ENCODE results near the gene TNIK. TPM values are rescaled to one million over a fixed set of nuclear protein-coding genes. Genes with fewer than 3 reads are reported as not detected.

TNIK gene
- total and polyA plus RNA-seq, 2 experiments from 2014 or later: 14.6 to 34.3 TPM

- no peak overlapping the region for H2AFZ ChIP-seq
- no peaks in the 10 kb centered on the region for H3K36me3 ChIP-seq (ENCODE audit: insufficient read depth)
- H3K79me2 ChIP-seq (replicated peaks; ENCODE audit: insufficient read depth): no peaks in the 10 kb centered on the region
- Mint-ChIP-seq H3K4me1 (peaks cover 9% of the 10 kb centered on the region; the same call in 2 of the 3 replicates), H3K27ac (no peak overlapping the region), H3K4me3 (no peak overlapping the region), H3K27me3 (ENCODE audit: insufficient read depth, low read depth, poor library complexity) (no peaks in the 10 kb centered on the region), H3K9me3 (no peaks in the 10 kb centered on the region), H3K36me3 (ENCODE audit: low read depth) (no peaks in the 10 kb centered on the region)
- H3K27me3 ChIP-seq (ENCODE audit: insufficient read depth): no peaks in the 10 kb centered on the region
- TF ChIP-seq POLR2AphosphoS5 (IDR thresholded peaks at IDR 0.05; ENCODE audit: low read depth) (no peak), ZNF331 (CRISPR knock-in tag; IDR thresholded peaks at IDR 0.05; ENCODE audit: low read depth) (no peak), ZNF462 (CRISPR knock-in tag; IDR thresholded peaks at IDR 0.05) (no peak), REST (IDR thresholded peaks at IDR 0.05; ENCODE audit: unreplicated experiment) (no peak), EZH2phosphoT487 (IDR thresholded peaks at IDR 0.05; ENCODE audit: unreplicated experiment) (no peak), NANOG (IDR thresholded peaks at IDR 0.05; ENCODE audit: borderline replicate concordance) (no peak), STAT1 (IDR thresholded peaks at IDR 0.05; ENCODE audit: unreplicated experiment) (no peak)
- peaks cover 4% of the 10 kb centered on the region; the same call in 1 of the 2 replicates for H3K9me2 ChIP-seq (ENCODE audit: insufficient read depth)
- ATAC-seq (no peak), DNase-seq (ENCODE audit: low spot score) (no peak)
- H3K4me3 ChIP-seq: no peak overlapping the region
- peaks cover 2% of the 10 kb centered on the region; the same call in 1 of the 2 replicates for H3K4me1 ChIP-seq (ENCODE audit: insufficient read depth)
- no peaks in the 10 kb centered on the region for H3F3A ChIP-seq (replicated peaks; ENCODE audit: low read depth)
- no peak overlapping the region for H3K4me2 ChIP-seq
- no peaks in the 10 kb centered on the region for H4K20me1 ChIP-seq (replicated peaks; ENCODE audit: insufficient read depth)
- no peak overlapping the region for H3K27ac ChIP-seq (ENCODE audit: low read depth)
Measured at GRCh38 chr3:171056528-171056927, 403.7 kb downstream of the TNIK start.
